Stimulated activated CD4-positive, alpha-beta T cell treated with anti-CD3 and anti-CD28 coated beads, Interleukin-1b, Interleukin-23, amount 100 ng/mL, for 1 hour (primary cell): ENCODE results near the gene NUBP1.
"Not testable (repeated sequence)": the region's sequence is repeated elsewhere in the genome, so short reads cannot be mapped to it uniquely, and the experiment has no call there.

Experiments used
- DNase-seq, 2 donors: peaks; one replicate each; pipeline ENCODE4 v3.0.0-alpha.2; 2020; ENCODE audit warnings: low read depth in 2 of 2

The NUBP1 gene

DNA sequence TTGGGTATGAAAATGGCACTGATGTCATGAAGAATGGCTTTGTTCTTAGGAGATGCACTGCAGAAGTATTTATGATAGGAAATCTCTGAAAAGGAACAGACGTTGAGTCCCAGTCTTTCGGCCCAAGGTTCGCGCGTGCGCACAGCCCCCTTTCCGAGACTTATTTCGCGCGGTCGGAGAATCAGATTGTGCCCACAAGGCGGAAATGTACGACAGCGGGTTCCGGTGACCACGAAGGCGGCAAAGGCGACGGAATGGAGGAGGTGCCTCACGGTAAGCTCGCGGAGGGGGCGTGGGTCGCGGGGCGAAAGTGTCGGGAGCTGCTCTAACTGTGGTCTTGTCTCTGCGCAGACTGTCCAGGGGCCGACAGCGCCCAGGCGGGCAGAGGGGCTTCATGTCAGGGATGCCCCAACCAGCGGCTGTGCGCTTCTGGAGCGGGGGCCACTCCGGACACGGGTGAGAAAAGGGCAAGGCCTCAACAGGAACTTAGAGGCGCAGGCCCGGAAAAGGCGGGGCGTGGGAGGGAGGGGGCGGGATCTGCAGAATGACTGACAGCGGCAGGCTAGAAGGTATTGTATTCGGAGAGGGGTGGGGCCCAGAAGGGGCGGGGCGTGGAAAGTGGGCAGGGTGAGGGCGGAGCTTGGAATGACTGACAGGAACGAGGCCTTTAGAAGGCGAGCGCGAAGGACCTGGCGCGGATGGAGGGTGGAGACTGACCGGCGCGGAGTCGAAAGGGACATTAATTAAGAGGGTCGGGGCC, at the start of gene NUBP1:
Gene NUBP1, plus strand, starts transcription at position 233 of the 760 bp plus-strand sequence. Its CDS starts 22 bp downstream, at position 255.
- peak; percentile 99 to 100 for DNase-seq

GRCh38 chr16:10693889-10694288, 49.8 kb upstream of the NUBP1 start:
- DNase-seq = no peak

GRCh38 chr16:10694306-10694705, 49.3 kb upstream of the NUBP1 start:
- no peak for DNase-seq

DNA sequence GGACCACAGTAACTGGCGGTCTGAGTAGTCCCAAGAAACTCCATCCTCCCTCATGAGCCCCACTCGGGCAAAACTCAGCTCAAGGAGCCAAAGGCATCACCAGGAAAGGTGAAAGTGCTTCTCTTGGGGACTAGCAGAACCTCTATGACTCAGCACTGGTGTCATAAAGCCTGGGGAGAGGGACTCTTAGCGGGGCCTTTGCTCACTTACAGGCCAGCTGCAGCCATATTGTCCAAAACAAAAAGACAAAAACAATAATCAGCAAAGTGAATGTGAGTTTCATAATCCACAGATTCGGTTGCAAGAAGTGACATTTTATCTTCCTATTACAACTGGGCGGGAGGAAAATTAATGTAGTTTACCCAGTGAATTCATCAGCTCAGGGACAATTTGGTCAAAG, 48.8 kb upstream of the NUBP1 start, which contains the start of gene TEKT5:
Gene TEKT5, minus strand, starts transcription at position 101 of the 400 bp plus-strand sequence. Its CDS starts 57 bp downstream, at position 44.
- DNase-seq = no peak

DNA sequence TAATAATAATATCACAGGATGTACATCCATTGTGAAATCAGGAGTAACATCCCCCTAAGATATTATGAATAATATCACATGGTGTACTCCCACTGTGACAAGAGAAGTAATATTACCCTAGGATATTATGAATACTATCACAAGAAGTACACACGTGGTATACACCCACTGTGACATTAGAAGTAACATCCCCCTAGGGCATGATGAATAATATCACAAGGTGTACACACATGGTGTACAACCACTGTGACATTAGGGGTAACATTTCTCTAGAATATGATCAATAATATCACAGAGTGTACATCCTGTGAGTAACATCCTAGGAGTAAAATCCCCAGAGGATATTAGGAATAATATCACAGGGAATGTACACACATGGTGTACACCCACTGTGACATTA, 43.9 kb upstream of the NUBP1 start:
- DNase-seq = no peak

- DNase-seq = no peak
These were observed 34.7 kb upstream of the NUBP1 start for GRCh38 chr16:10708969-10709368.

DNA sequence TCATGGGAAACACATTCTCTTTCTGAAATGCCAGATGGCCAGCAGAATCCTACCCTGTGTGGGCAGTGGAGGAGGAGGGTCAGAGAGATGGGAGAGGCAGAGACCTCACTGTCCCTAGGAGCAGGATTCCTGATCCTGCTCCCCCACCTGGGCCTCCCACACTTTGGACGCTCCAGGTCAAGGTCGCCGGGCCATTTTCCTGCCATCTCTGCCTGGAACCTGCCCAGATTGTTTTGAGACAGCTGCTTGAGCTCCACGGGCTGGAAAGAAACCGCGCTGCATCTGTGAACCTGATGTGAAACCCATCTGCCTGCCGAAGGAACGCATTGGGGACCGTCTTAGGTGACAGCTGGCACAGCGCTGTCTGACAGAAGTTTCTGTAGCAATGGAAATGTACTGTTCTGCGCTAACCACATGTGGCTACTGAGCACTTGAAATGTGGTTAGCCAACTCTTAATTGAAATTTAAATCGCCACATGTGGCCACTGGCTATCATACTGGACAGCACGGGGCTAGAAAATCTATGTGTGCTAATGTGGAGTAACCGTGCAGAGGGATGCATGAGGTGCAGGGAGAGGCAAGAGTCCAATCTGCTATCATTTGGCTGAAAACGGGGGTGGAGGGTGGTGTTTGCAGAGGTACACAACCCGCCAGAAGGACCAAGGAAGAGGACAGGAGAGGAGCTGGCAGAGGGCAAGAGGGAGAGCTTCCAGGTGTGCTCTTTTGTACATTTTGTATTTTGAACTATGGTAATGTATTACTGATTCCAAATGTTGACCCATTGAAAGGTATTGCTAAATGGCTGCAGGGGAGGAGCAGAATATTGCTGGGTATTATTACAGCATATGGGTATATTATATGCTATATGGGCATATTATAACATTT, 15.4 kb upstream of the NUBP1 start:
- DNase-seq = no peak

GRCh38 chr16:10729104-10730048, 14.3 kb upstream of the NUBP1 start:
- DNase-seq = no peak

- no peak for DNase-seq
These were observed 11.9 kb upstream of the NUBP1 start for GRCh38 chr16:10731790-10732189.

GRCh38 chr16:10737068-10737625, 6.5 kb upstream of the NUBP1 start:
- peak; percentile 37 to 39 for DNase-seq

GRCh38 chr16:10738231-10739077, 5.2 kb upstream of the NUBP1 start:
- DNase-seq = no peak

GRCh38 chr16:10740000-10740844, 3.4 kb upstream of the NUBP1 start:
- DNase-seq = no peak

- DNase-seq = no peak
These were observed 2.8 kb upstream of the NUBP1 start for GRCh38 chr16:10740845-10741208.

GRCh38 chr16:10741249-10741648, 2.4 kb upstream of the NUBP1 start:
- DNase-seq = not testable (repeated sequence)

- DNase-seq = no peak
These were observed 1.8 kb upstream of the NUBP1 start for GRCh38 chr16:10741844-10742243.

DNA sequence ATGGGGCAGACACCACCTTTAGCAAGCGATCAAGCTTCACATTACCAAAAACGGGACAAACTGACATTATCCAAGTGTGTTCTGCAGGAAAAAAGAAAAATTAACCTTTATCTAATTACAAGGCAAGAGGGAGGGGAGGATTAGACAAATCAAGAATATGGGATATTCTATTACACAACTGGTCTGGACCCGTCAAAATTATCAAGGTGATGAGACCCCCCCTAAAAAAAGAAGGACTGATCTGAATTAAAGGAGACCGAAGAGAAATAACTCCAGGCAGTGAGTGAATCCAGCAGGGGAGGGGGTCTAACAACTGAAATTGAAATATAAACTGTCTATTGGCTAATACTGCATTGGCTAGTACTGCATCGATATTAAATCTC, 424 bp upstream of the NUBP1 start:
- no peak for DNase-seq

DNA sequence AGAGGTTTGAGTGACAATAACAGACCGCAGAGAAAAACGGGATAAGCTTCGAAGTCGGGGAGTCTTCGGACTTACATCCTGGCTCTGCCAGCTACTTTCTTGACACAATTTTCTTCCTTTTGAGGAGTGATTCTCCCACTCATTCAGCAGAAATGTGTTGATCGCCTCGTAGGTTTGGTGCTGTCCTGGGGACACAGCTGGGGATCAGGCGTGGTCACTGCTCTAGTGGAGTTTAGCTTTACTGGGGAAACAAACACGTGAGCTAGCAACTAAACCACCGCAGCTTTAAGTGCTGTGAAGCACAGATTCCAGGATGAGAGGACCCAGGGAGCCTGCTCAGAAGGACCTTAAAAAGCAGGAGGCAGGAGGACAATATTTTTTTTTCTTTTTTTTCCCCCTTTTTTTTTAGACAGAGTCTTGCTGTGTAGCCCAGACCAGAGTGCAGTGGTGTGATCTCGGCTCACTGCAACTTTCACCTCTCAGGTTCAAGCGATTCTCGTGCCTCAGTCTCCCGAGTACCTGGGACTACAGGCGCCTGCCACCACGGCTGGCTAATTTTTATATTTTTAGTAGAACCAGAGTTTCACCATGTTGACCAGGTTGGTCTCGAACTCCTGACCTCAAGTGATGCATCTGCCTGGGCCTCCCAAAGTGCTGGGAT, 858 bp downstream of the NUBP1 start:
- no peak for DNase-seq

- no peak for DNase-seq
These were observed 2.2 kb downstream of the NUBP1 start for GRCh38 chr16:10745841-10746240.

- DNase-seq = no peak
These were observed 7.2 kb downstream of the NUBP1 start for GRCh38 chr16:10750793-10751192.
